Stimulated activated CD4-positive, alpha-beta T cell treated with anti-CD3 and anti-CD28 coated beads, Interleukin-4, amount 100 ng/mL, for 4 hours (primary cell): ENCODE data around the gene SNAP47.

Source experiments
- DNase-seq, 2 experiments: peaks; one replicate each; pipeline ENCODE4 v3.0.0-alpha.2; 2020

The SNAP47 gene

DNA sequence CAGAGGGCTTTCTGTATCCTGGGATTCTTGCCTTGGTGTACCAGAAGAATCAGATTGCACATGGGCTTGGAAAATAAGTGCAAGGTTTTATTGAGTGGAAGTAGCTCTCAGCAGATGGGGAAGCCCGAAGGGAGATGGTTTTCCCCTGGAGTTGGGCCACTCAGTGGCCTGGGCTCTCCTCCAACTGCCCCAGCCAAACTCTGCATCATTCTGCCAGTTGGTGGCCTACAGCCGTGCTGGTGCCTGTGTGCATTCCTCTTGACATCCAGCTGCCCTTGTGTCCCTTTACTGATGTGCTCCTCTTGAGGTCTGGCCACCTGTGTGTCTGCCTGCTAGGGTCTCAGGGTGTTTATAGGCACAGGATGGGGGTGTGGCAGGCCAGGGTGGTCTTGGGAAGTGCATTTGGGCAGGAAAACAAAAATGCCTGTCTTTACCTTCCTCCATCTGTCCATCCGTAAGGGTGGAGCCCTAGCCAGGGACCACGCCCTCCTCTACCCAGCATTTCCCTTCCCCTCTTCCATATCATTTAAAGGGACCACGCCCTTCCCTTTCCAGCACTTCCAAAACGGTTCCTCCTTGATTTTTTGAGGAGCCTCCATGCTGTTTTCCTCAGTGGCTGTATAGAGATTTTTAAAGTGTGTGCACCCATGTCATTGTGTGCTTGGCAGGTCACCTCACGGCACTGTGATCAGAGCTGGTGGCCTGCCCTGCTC, 18.9 kb downstream of the SNAP47 start:
- DNase-seq: no peak

DNA sequence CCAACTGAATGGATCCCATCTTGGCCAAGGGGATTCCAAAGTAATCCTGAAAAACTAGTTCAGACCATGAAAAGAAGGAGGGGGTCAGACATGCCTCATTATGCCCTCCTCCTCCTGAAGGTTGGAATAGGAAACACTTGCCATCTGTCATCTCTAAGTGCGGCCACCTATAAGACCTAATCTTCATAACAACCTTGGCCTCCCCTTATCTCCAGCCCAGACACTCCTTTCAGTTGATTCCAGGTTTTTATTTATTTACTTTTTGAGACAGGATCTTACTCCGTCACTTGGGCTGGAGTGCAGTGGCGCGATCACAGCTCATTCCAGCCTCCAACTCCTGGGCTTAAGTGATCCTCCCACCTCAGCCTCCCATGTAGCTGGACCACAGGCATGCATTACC, 19.7 kb downstream of the SNAP47 start:
- DNase-seq: no peak

DNA sequence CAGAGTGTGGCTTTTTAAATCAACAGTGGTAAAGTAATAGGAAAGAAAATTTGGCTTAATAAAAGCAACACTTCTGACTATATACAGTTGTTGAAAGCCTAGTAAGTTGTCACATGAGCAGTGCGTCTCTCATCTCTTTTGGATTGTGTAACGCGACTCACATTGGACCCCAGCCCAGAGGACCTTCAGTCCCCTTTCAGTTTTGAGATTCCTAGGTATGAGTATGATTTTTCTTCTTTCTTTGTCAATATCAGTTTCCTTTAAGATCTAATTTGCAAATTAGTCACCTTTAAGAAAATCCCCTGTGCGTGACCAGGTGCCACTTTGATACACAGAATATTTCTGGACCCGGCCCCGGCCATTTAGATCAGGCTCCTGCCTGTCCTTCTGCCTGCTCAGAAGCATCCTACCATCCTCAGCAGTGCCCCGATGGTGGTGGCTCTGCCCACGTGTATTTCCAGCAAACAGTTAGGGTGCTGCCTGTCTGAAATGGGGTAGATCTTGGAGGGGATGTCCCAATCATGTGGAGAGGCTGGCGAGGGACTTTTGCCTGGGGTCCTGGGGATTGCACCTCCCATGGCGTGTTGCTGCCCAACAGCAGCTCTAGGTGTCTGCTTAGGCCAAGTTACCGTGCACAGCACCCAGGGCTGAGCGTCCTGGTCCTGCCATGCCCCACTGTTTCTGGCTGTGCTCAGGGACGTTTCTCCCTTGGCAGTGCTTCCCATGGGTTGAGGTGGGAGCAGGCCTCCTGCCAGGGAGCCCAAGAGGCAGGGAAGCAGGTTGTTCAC, 21.1 kb downstream of the SNAP47 start:
- no peak for DNase-seq

DNA sequence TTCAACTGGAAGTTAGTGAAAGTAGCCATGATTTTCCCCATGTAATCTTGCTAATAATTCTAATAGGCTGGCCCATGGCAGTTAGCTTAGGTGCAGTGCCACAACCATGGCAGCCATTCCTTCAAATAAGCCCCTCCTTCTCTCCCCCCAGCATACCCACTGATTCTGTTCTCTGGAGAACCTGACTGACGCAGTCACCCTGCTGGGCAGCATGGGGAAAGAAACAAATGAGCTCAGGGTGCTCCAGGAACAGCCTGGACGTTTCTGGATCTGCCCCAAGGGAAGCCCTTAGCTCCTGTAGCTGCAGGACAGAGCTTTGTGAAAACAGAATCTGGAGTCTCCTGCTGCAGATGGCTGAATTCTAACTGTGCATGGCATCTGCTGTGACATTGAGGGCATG, 22.5 kb downstream of the SNAP47 start:
- no peak for DNase-seq

DNA sequence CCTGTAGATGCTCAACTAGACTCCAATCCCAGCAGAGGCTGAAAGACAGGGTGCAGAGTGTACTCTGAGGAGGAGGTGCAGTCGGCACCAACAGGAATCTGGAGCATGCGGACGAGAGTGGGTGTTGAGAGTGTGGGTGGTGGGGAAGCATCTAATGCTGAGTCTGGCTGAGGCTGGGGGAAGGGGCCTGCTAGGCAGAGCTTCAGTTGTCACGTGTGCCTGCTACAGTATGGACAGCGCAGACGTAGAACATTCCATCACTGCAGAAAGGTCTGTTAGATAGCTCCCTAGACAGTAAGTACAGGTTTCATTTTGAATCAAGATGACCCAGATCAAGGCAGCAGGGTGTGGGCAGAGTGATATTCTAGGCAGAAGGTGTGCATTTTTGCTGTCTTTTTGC, 23.1 kb downstream of the SNAP47 start:
- no peak for DNase-seq

DNA sequence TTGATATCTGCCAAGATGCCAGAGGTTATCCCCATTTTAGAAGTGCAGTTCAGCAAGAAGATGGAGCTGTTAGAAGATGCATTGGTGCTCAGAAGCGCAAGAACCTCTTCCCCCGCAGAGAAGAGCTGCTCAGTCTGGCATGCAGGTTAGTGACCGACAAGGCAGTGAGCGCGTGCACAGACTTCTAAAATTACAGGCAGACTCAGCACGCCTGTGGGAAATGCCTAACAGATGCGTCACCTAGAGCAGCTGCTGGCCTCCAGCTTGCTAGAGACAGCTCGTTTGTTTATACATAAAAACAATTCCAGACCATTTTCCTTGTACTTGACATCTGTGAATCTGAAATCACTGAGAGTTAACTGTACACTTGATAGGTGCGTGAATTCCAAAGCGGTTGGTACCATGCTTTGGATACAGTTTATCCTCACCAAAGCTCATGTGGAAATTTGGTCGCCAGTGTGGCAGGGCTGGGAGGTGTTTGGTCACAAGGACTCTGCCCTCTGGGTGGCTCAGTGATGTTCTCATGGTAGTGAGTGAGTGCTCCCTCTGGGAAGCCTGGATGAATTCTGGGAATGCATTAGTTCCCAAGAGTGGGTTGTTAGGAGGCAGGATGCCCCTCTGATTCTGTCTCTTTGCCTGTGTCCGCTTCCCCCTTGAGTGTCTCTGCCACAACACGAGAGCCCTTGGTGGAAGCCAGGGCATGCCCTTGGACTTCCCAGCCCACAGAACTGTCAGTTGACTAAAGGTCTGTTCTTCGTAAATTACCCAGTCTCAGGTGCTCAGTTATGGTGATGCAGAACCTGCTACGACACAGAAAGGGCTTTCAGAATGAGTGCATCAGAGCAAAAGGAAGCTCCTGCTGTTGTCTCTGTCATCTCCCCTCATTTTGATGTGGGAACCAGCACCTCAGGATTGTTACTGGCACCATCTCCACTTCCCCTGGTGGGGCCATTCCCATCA, 24.4 kb downstream of the SNAP47 start:
- no peak for DNase-seq

DNA sequence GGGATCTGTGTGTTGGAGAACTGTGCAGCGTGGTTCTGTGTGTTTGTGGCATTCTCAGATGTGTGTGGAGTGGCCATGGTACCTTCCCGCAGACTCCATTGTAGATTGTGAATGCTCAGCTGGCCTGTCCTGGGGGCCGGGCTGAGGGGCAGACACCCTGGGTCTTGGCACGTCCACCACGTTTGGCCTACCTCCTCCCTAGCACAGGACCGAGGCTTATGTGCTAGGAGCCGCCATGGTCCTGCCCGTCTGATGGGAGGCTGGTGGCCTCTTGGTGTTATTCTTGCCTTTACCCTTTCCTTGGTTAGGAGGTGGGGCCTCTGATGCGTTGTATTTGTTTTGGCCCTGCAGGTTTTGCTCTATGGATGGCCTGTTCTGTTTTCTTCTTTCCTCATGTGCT, 25.1 kb downstream of the SNAP47 start:
- DNase-seq: no peak

DNA sequence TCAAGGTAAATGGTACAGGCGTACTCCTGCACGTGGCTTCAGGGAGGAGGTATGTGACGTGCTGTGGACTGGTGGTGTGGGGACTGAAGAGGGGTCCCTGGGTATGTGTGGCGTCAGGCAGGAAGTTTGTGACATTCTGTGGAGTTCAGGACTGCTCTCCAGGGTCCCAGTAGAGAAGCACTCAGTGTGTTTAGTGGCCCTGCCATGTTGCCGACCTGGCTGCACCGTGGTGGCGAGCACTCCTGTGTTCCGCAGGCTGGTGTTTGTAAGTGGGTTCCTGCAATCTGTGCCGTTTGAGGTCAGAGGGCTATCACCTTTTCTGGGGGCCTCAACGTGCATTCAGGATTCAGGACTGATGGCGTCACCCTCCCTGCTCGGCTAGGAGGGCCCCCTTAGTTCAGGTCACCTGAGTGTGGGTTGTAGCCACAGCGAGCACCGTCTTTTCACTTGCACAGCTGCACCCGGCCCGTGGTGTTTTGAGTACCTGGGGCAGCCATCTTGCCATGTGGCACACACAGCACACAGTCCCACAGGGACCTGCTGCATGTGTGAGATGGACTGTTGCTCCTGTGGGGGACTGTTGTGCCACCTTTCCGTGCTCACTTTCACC, 26.5 kb downstream of the SNAP47 start:
- DNase-seq: no peak

DNA sequence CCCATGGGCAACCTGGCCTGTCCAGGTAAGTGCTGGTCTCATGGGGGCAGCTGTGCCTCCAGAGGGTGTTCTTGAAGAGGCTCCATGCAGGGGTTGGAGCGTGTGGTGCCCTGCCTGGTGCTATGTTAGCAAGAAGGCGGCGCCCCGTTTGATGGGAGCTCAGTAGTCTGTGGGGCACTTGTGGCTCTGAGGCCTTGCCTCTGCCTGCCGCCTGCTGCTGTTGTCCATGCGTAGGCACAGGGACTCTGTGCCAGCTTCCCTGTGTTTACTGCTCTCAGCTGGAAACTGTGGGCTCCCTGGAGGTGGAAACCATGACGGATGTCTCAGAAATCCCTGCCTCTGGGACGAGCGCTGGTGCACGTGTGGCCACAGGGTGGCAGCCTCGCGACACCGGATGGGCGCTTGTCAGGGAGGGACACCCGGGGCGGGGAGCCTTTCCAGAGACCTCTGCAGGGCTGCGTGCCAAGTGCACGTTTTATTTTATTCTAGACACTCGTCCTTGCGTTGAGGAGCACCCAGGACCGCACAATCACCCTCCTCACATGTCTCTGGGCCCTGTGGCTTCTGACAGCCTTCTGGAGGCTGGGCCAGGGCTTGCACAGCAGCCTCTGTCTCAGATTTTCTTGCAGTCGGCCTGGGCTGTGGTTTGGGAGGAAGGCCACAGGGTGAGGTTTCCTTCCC, 27.1 kb downstream of the SNAP47 start:
- DNase-seq: peak; percentile 80 to 81

DNA sequence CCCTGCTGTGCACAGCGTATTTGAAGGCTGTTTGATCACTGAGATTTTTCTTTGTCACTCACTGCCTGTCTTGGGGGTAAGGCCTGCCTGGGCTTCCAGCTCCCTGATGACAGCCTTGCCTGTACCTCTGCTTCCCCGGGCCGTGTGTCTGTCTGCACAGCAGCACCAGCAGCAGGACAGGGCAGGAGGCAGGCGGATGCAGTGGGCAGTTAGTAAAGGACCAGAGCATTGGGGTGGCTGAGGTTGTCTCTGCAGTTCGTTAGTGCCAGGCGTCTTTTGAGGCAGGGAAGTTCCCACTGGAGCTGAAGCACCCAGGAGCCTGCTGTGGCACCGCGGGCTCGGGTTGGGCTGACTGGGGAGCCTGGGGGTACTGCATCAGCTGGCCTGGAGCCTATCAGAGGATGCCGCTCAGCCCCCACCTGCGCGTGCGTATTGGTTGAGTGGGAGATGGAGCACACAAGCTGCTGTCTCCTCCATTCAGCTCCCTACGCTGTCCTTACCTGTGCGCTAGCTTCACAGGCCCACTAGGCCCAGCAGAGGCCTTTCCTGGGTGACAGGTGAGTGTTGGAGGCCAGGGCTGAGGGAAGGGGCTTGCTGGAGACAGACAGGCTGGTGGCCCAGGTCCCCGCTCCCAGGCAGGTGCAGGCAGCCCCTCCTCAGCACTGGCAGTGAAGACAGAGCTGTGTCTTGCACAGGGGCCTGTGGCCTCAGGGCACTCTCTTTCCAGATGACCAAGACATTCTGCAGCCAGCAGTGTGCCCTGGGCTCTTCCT, 28.2 kb downstream of the SNAP47 start:
- DNase-seq: no peak

DNA sequence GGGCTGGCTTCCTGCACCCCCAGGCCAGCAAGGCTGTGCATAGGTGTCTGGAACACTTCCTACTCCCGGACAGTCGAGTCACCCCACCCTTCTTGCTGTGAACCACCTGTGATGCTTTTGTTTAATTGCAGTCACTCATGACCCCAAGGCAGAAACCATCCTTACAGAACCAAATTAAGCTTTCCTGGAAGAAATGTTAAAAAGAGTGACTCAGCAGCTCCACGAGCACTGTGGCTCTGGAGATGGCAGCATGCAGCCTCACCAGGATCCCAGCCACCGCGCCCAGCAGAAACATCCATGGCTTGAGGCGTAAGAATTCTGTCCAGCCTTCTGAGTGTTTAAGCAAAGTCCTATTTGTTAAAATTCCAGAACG, 28.8 kb downstream of the SNAP47 start:
- DNase-seq: no peak

DNA sequence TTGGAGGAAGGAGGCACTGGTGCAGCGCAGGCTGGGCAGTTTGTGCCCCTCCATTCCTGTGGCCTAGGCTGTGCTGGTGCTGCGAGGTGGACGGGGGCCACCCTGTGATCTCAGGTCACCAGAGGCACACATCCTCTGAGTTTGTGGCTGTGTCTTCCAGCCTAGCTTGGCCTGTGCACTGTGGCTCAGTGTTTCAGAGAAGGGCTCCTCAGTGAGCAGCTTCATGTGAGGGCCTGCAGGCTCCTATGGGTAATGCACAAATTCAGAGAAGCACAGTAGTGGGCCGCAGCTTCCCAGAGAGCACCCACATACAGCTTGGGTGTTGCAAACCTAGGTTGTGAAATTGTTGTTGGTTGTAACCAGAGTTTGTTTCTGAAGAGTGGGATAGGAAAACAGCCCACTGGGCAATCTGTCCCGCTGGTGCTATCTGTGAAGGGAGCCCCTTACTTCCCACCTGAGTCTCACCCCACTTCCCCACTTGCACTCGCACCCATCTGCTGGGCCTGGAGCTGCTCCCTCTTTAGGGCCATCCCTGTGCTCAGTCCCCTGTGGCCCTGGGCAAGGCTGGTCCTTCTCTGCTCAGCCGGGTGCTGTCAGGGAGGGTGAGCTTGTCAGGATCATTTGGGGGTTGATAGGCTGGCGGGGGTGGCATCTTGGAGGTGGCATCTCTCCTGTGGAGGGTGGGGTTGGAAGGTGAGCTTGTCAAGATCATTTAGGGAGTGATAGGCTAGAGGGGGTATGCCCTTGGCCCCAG, 30.2 kb downstream of the SNAP47 start:
- DNase-seq: no peak

DNA sequence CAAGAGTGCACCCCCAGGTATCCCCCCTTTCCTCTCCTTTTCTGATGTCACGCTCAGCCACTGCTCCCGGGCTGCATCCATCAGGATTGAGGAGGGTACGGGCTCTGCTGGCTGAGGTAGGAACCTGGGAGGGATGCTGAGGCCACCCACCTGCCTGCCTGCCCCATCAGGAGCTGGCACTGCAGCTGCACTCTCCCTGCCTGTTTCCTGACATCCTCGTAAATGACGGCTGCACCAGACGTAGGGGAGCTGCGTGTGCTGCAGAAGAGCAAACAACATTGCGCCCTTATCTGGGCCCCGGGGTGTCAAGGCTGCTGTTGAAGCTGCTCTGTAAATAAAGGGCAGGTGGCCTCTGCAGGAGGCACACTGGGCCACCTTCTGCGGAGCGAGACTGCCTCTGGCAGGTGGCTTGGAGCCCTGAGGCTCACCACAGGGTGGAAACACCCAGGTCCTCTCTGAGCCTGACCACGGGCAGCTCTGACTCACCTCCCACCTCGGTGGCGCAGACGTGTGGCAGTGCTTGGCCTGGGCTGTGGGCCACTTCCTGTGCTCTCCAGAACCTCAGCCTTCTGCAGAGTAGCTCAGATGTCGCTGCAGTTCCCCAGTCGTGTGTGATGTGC, 30.9 kb downstream of the SNAP47 start:
- peak; percentile 34 to 58 for DNase-seq

DNA sequence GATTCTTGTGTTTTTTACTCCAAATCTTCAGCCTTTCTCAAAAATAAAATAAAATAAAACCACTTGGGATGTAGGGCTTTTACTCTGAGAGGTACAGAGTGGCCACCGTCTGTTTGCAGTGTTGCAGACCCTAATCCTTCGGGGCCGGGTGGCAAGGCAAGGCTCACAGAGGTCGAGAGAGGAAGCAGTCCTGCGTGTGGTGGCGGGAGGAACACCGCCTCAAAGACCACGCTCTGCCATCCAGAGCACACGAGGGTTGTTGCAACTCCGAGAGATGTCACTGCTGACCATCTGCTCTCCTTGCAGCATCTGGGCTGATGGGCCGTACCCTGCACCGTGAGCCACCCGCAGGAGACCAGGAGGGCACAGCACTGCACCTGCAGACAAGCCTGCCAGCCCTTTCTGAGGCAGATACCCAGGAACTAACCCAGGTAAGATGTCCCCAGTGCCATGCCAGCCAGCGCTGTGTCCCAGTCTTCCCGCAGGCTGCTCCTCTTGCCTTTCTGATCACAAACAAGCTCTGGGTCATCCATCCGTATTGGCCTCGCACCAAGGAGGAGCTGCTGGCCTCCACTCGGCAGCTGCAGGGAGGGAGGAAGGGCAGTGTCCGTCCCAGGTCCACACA, 31.5 kb downstream of the SNAP47 start:
- DNase-seq: no peak

DNA sequence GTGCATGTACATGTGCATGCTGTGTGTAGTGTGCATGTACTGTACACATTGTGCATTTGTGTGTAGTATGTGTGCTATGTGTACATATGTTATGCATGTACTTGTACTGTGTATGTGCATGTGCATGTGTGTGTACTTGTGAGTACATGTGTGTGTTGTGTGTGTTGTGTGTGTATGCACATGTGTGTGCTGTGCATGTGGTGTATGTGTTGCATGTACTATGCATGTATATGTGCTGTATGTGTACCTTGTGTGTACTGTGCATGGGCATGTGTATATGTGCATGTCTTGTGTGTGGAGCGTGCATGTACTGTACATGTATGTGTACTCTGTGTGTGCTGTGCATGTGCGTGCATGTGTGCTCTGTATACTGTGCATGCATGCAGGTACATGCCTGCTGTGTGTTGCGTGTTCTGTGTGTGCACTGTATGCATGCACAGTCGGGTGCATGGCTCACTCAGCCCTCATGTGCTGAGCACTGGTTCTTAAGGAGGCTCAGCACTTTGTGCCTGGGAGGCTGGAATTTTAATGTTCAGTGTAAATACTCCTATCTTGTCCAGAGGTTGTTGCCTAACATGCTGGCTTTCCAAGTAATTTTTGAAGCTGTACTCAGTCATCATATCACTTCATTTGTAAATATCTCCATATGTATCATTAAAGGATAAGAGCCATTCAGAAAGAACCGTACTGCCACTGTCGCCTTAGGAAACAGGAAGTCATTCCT, 32.3 kb downstream of the SNAP47 start:
- DNase-seq: no peak

DNA sequence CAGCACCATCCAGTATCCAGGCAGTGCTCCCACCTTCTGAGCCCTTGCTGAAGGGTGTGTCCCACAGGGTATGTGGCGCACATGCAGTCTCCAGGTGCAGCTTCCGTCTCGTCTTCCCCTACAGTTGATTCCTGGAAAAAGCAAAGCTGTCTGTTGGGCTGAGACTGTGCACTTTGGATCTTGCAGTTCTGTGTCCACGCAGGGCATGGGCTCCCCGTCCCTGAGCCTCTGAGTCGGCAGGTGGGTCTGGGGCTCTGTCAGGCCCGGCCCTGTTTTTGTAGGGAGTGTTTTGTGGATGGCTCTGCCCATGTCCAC, 32.8 kb downstream of the SNAP47 start:
- DNase-seq: no peak

DNA sequence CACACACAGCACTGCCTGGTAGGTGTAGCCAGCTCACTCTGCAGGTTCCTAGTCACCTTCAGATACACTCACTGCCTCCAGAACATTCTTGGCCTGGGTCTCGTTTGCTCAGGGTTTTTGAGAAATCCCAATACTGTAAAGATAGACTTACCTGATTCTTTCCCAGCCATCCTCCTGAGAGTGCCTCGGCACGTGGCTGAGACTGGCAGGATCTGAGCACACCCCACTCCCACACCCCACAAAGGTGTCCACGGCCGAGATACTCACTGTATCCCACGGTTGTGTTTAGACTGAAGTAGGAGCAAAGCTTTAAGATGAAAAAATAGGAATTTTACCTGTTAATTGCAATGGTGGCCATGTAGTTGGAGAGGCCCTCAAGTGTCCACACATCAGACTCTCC, 33.4 kb downstream of the SNAP47 start:
- DNase-seq: no peak

DNA sequence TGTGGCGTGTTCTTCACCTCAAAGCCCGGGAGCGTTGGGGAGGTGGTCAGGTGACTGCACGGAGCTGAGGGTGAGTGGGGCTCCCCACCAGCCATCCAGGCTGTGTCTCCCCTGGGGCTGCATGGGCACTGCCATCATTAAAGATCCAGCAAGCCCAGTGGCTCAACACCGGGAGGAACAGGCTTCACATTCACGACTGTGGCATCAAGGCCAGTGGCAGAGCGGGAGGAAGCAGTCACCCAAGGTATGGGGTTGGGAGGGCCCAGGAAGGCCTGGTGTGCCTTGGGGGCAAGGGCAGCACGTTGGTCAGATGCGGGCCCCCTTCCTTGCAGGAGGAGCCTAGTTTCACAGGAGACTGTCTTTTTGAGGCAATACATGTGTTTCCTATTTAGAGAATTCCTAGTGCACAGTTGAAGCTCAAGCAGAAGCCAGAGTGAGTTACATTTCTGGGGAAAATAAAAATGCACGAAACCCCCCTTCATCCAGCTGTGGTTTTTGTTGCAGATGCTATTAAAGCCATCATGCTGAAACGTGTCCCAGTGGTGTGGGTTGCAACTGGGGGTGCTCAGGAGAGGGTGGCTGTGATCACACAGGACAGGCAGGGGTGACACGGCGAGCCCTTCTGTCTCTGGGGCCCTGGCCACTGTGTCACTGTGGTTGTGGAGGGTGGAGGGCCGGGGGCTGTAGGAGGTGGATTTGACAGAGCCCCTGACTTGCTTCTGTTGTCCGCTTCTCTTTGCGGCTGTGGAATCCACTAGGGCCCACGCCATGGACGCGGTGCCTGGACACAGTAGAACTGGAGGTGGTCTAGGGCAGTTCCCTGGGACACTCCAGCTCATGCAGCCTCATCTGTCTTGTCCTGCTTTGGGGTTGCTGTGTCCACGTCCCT, 34.1 kb downstream of the SNAP47 start:
- DNase-seq: no peak
